ENCODE measurements around the gene LLGL2.
A peak's percentile ranks its signal among the peaks of the same experiment; 100 is the strongest.
"Not testable (repeated sequence)": the region's sequence is repeated elsewhere in the genome, so short reads cannot be mapped to it uniquely, and the experiment has no call there.

LLGL2 gene

GRCh38 chr17:75507733-75508719, 17.5 kb upstream of the LLGL2 start:
- DNase-seq (ENCODE audit: low read depth) = no peak

GRCh38 chr17:75508931-75509361, 16.6 kb upstream of the LLGL2 start:
- no peak for DNase-seq (ENCODE audit: low read depth)

- no peak for DNase-seq (ENCODE audit: low read depth)
Measured at GRCh38 chr17:75509528-75510258, 15.8 kb upstream of the LLGL2 start.

GRCh38 chr17:75511270-75511609, 14.3 kb upstream of the LLGL2 start:
- DNase-seq (ENCODE audit: low read depth) = no peak

- no peak for DNase-seq (ENCODE audit: low read depth)
Measured at GRCh38 chr17:75511610-75512575, 13.6 kb upstream of the LLGL2 start.

- DNase-seq (ENCODE audit: low read depth) = no peak
Measured at GRCh38 chr17:75512926-75513640, 12.4 kb upstream of the LLGL2 start.

GRCh38 chr17:75513641-75514000, 11.9 kb upstream of the LLGL2 start:
- no peak for DNase-seq (ENCODE audit: low read depth)

GRCh38 chr17:75514299-75514918, 11.1 kb upstream of the LLGL2 start:
- DNase-seq (ENCODE audit: low read depth) = no peak

GRCh38 chr17:75514919-75515495, 10.5 kb upstream of the LLGL2 start:
- no peak for DNase-seq (ENCODE audit: low read depth)

- DNase-seq (ENCODE audit: low read depth) = peak; percentile 75
Measured at GRCh38 chr17:75515496-75516254, 9.8 kb upstream of the LLGL2 start, which contains the start of gene CASKIN2. Gene CASKIN2, minus strand, starts transcription at chr17:75515537. Its CDS starts 1,733 bp downstream, at chr17:75513804.

- DNase-seq (ENCODE audit: low read depth) = peak; percentile 69
Measured at GRCh38 chr17:75516255-75516618, 9.3 kb upstream of the LLGL2 start, which contains the start of gene TSEN54. Gene TSEN54, plus strand, starts transcription at chr17:75516528. Its CDS starts 33 bp downstream, at chr17:75516561.

GRCh38 chr17:75516619-75517296, 8.7 kb upstream of the LLGL2 start:
- no peak for DNase-seq (ENCODE audit: low read depth)

- DNase-seq (ENCODE audit: low read depth) = no peak
Measured at GRCh38 chr17:75517297-75517865, 8.1 kb upstream of the LLGL2 start.

- no peak for DNase-seq (ENCODE audit: low read depth)
Measured at GRCh38 chr17:75518201-75518600, 7.3 kb upstream of the LLGL2 start.

- no peak for DNase-seq (ENCODE audit: low read depth)
Measured at GRCh38 chr17:75518983-75519537, 6.4 kb upstream of the LLGL2 start.

GRCh38 chr17:75520413-75520812, 5.1 kb upstream of the LLGL2 start:
- not testable (repeated sequence) for DNase-seq (ENCODE audit: low read depth)

- DNase-seq (ENCODE audit: low read depth) = no peak
Measured at GRCh38 chr17:75521290-75521689, 4.2 kb upstream of the LLGL2 start.
